ENCODE data around the gene SIKE1. TPM values are rescaled to one million over a fixed set of nuclear protein-coding genes. Genes with fewer than 3 reads are reported as not detected.

SIKE1 gene
- total RNA-seq, 1 experiment from 2014 or later, result 75.4 TPM

DNA sequence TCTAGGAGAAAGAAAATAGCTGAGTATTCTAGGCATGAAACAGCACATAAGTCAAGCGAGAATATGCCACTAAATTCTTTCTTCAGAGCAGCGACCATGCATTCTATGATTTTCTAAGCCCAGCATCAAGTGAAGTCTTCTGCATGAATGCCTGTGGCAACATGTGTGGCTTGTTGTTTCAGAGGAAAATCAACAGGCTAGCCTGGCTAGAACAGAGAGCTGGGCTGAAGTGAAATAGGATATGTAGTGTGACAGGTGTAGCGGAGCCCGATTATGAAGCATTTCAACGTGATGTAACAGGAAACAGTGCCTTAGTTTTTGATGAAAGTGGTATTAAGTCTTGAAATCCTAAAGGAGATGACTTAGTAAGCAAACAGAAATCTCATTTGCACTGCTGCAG, 29.7 kb downstream of the SIKE1 start:
- Histone ChIP-seq H3K9ac (ENCODE audit: low read length) (no peak overlapping the region), H2AFZ (ENCODE audit: low read length) (no peak overlapping the region), H4K20me1 (ENCODE audit: insufficient read depth, low read depth, low read length) (peaks cover 79% of the 10 kb centered on the region), H3K36me3 (ENCODE audit: insufficient read depth, low read length) (peaks cover 56% of the 10 kb centered on the region; the same call in 1 of the 2 replicates), H3K27ac (ENCODE audit: low read length) (no peak overlapping the region), H3K27me3 (ENCODE audit: low read length) (no peaks in the 10 kb centered on the region), H3K4me3 (ENCODE audit: low read length) (no peak overlapping the region), H3K79me2 (ENCODE audit: low read length) (peaks cover 100% of the 10 kb centered on the region), H3K9me2 (replicated peaks; ENCODE audit: insufficient read depth, low read length) (no peaks in the 10 kb centered on the region), H3K4me1 (ENCODE audit: low read length) (peaks cover 28% of the 10 kb centered on the region), H3K4me2 (ENCODE audit: low read depth, low read length, poor library complexity, severe bottlenecking) (no peak overlapping the region), H3K9me3 (ENCODE audit: low read length) (no peaks in the 10 kb centered on the region)
- no peak for DNase-seq

GRCh38 chr1:114749835-114750234, 30.6 kb downstream of the SIKE1 start:
- Histone ChIP-seq H3K4me1 (ENCODE audit: low read length) (peaks cover 19% of the 10 kb centered on the region), H3K9me2 (replicated peaks; ENCODE audit: insufficient read depth, low read length) (no peaks in the 10 kb centered on the region), H3K9ac (ENCODE audit: low read length) (no peak overlapping the region), H3K79me2 (ENCODE audit: low read length) (peaks cover 100% of the 10 kb centered on the region), H3K4me2 (ENCODE audit: low read depth, low read length, poor library complexity, severe bottlenecking) (no peak overlapping the region), H3K4me3 (ENCODE audit: low read length) (no peak overlapping the region), H3K27me3 (ENCODE audit: low read length) (no peaks in the 10 kb centered on the region), H3K27ac (ENCODE audit: low read length) (no peak overlapping the region), H3K36me3 (ENCODE audit: insufficient read depth, low read length) (peaks cover 55% of the 10 kb centered on the region; the same call in 1 of the 2 replicates), H2AFZ (ENCODE audit: low read length) (no peak overlapping the region), H3K9me3 (ENCODE audit: low read length) (no peaks in the 10 kb centered on the region), H4K20me1 (ENCODE audit: insufficient read depth, low read depth, low read length) (peaks cover 78% of the 10 kb centered on the region)
- DNase-seq, result no peak

DNA sequence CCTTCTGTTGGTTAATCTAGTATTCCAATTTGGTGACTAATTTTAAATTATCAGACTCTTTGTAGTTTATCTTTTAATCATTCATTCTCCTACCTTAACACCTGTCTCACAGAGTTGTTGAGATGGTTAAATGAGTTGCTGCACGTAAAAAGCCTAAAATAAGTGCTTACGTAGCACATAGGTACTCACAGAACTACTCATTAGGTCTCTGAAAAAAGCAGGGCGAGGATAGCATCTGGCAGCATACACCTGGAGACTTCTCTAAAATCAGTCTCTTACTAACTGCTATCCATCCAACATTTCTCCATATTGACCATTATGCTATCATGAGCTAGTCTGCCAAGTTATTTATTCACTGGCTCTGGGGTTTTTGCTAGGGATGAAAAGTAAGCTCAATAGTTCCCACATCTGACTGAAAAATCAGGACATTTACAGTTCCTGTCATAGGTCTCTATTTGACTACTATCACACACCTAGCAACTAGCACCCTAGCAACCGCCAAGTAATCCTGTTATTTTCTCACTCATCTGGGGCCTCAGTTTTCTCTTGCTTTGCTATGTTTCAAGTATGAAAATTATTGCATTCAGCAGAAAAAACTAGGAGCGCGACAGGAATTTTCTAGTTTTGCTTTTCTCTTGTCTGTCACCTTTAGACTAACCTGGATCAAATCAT, 33.9 kb downstream of the SIKE1 start:
- peaks cover 100% of the 10 kb centered on the region for H3K79me2 ChIP-seq (ENCODE audit: low read length)
- no peak overlapping the region for H3K4me2 ChIP-seq (ENCODE audit: low read depth, low read length, poor library complexity, severe bottlenecking)
- H3K27me3 ChIP-seq (ENCODE audit: low read length), result no peaks in the 10 kb centered on the region
- peaks cover 78% of the 10 kb centered on the region; the same call in 1 of the 2 replicates for H3K36me3 ChIP-seq (ENCODE audit: insufficient read depth, low read length)
- no peak overlapping the region for H3K4me3 ChIP-seq (ENCODE audit: low read length)
- H3K9ac ChIP-seq (ENCODE audit: low read length), result no peak overlapping the region
- no peaks in the 10 kb centered on the region for H3K4me1 ChIP-seq (ENCODE audit: low read length)
- no peaks in the 10 kb centered on the region for H3K9me3 ChIP-seq (ENCODE audit: low read length)
- no peak overlapping the region for H3K27ac ChIP-seq (ENCODE audit: low read length)
- peaks cover 68% of the 10 kb centered on the region for H4K20me1 ChIP-seq (ENCODE audit: insufficient read depth, low read depth, low read length)
- H3K9me2 ChIP-seq (replicated peaks; ENCODE audit: insufficient read depth, low read length), result no peaks in the 10 kb centered on the region
- DNase-seq, result no peak
- no peak overlapping the region for H2AFZ ChIP-seq (ENCODE audit: low read length)

GRCh38 chr1:114745291-114745690, 35.2 kb downstream of the SIKE1 start:
- Histone ChIP-seq H3K36me3 (ENCODE audit: insufficient read depth, low read length) (peaks cover 82% of the 10 kb centered on the region; the same call in 1 of the 2 replicates), H3K27me3 (ENCODE audit: low read length) (no peaks in the 10 kb centered on the region), H3K9me2 (replicated peaks; ENCODE audit: insufficient read depth, low read length) (no peaks in the 10 kb centered on the region), H3K9me3 (ENCODE audit: low read length) (no peaks in the 10 kb centered on the region), H3K9ac (ENCODE audit: low read length) (no peak overlapping the region), H2AFZ (ENCODE audit: low read length) (no peak overlapping the region), H4K20me1 (ENCODE audit: insufficient read depth, low read depth, low read length) (peaks cover 55% of the 10 kb centered on the region), H3K4me3 (ENCODE audit: low read length) (no peak overlapping the region), H3K27ac (ENCODE audit: low read length) (no peak overlapping the region), H3K4me2 (ENCODE audit: low read depth, low read length, poor library complexity, severe bottlenecking) (no peak overlapping the region), H3K79me2 (ENCODE audit: low read length) (peaks cover 100% of the 10 kb centered on the region), H3K4me1 (ENCODE audit: low read length) (no peaks in the 10 kb centered on the region)
- no peak for DNase-seq

DNA sequence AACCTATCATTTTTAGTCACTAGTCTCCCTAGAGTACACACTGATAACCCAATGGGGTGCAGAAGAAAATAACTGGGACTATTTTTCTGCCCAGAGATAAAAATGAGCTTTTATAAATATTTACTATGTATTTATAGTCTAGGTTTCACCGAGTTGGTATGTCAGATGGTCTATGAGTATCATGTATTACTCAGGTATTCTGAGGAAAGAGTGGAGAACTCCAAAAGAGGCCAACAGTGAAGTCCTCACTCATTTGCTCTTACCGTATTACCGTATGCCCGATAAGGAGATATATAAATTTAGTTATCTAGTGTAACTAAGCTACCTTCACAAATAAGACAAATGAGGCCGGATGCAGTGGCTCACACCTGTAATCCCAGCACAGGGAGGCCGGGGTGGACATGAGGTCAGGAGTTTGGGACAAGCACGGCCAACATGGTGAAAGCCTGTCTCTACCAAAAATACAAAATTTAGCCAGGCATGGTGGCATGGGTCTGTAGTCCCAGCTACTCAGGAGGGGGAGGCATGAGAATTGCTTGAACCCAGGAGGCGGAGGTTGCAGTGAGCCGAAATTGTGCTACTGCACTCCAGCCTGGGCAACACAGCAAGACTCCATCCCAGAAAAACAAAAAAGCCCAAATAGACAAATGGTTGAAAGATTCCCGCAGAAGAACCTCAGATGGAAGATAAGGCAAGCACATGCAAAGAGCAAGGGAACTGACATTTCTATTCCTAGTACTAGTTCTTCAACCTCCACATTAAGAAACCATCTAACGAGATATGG, 38.3 kb downstream of the SIKE1 start:
- Histone ChIP-seq H3K9ac (ENCODE audit: low read length) (no peak overlapping the region), H3K4me1 (ENCODE audit: low read length) (no peaks in the 10 kb centered on the region)

DNA sequence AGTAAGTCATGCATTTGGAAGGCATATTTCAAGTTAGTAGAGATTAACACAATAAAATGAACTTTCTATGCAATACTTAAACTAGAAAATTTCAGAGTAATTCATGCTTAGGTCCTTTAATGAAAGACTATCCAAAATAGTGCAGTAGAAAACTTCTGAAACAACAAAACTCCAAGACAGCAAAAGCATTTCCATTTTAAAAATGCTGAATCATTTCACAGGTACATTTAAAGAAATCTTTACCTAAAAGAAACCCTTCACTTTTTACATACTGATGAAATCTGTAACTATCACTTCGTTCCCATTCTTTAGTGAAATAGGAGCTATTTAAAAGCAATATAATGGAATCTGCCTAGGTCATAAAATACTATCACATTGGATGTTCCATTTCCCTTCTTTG, 40.2 kb downstream of the SIKE1 start:
- Histone ChIP-seq H3K79me2 (ENCODE audit: low read length) (peaks cover 96% of the 10 kb centered on the region), H3K36me3 (ENCODE audit: insufficient read depth, low read length) (peaks cover 81% of the 10 kb centered on the region), H4K20me1 (ENCODE audit: insufficient read depth, low read depth, low read length) (peaks cover 34% of the 10 kb centered on the region)

More for the DNA sequence above, 38.3 kb downstream of the SIKE1 start:
- Histone ChIP-seq H3K36me3 (ENCODE audit: insufficient read depth, low read length) (peaks cover 80% of the 10 kb centered on the region), H3K27me3 (ENCODE audit: low read length) (no peaks in the 10 kb centered on the region), H4K20me1 (ENCODE audit: insufficient read depth, low read depth, low read length) (peaks cover 48% of the 10 kb centered on the region), H3K4me3 (ENCODE audit: low read length) (no peak overlapping the region), H3K9me2 (replicated peaks; ENCODE audit: insufficient read depth, low read length) (no peaks in the 10 kb centered on the region), H3K79me2 (ENCODE audit: low read length) (peaks cover 96% of the 10 kb centered on the region), H3K27ac (ENCODE audit: low read length) (no peak overlapping the region), H3K4me2 (ENCODE audit: low read depth, low read length, poor library complexity, severe bottlenecking) (no peak overlapping the region), H3K9me3 (ENCODE audit: low read length) (no peaks in the 10 kb centered on the region), H2AFZ (ENCODE audit: low read length) (no peak overlapping the region)
- DNase-seq, result no peak

DNA sequence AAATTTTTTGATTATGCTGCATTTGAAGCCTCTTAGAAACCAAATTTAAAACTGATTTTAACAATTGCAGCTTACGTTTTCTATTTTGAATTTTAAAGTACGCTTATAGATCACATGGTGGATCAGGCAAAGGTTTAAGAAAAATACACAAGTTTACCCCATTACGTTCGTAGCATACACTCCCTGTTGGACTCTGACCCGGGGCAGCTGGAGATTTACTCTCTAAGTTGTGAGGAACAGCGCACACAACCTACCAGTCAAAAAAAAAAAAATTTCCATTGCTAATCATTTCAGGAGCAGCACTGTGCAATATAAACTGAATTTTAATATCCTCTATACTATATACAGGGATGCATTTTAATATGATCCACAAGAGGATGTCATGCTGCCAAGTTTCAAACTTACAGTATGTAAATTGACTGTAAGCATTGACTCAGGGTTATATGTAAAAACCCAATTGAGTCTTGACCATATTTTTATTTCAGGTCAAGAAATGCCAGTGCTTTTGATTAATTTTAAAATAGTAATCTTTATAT, 43.1 kb downstream of the SIKE1 start:
- Histone ChIP-seq H3K36me3 (ENCODE audit: insufficient read depth, low read length) (peaks cover 85% of the 10 kb centered on the region), H3K4me1 (ENCODE audit: low read length) (no peaks in the 10 kb centered on the region), H3K4me3 (ENCODE audit: low read length) (no peak overlapping the region), H3K79me2 (ENCODE audit: low read length) (peaks cover 90% of the 10 kb centered on the region), H4K20me1 (ENCODE audit: insufficient read depth, low read depth, low read length) (peaks cover 13% of the 10 kb centered on the region), H3K9me3 (ENCODE audit: low read length) (no peaks in the 10 kb centered on the region), H3K27me3 (ENCODE audit: low read length) (no peaks in the 10 kb centered on the region), H3K9me2 (replicated peaks; ENCODE audit: insufficient read depth, low read length) (no peaks in the 10 kb centered on the region), H3K9ac (ENCODE audit: low read length) (no peak overlapping the region), H3K4me2 (ENCODE audit: low read depth, low read length, poor library complexity, severe bottlenecking) (no peak overlapping the region), H3K27ac (ENCODE audit: low read length) (no peak overlapping the region), H2AFZ (ENCODE audit: low read length) (no peak overlapping the region)
- no peak for DNase-seq

More for the DNA sequence above, 40.2 kb downstream of the SIKE1 start:
- Histone ChIP-seq H3K4me2 (ENCODE audit: low read depth, low read length, poor library complexity, severe bottlenecking) (no peak overlapping the region), H2AFZ (ENCODE audit: low read length) (no peak overlapping the region), H3K9ac (ENCODE audit: low read length) (no peak overlapping the region), H3K27me3 (ENCODE audit: low read length) (no peaks in the 10 kb centered on the region), H3K4me3 (ENCODE audit: low read length) (no peak overlapping the region), H3K9me3 (ENCODE audit: low read length) (no peaks in the 10 kb centered on the region), H3K4me1 (ENCODE audit: low read length) (no peaks in the 10 kb centered on the region), H3K9me2 (replicated peaks; ENCODE audit: insufficient read depth, low read length) (no peaks in the 10 kb centered on the region), H3K27ac (ENCODE audit: low read length) (no peak overlapping the region)
- no peak for DNase-seq

GRCh38 chr1:114735479-114735878, 45.0 kb downstream of the SIKE1 start:
- H3K9me2 ChIP-seq (replicated peaks; ENCODE audit: insufficient read depth, low read length), result no peaks in the 10 kb centered on the region
- no peaks in the 10 kb centered on the region for H3K9me3 ChIP-seq (ENCODE audit: low read length)
- peaks cover 9% of the 10 kb centered on the region for H4K20me1 ChIP-seq (ENCODE audit: insufficient read depth, low read depth, low read length)
- H3K4me3 ChIP-seq (ENCODE audit: low read length), result no peak overlapping the region
- no peak overlapping the region for H3K9ac ChIP-seq (ENCODE audit: low read length)
- H3K79me2 ChIP-seq (ENCODE audit: low read length), result peaks cover 88% of the 10 kb centered on the region
- no peaks in the 10 kb centered on the region for H3K4me1 ChIP-seq (ENCODE audit: low read length)
- H3K27me3 ChIP-seq (ENCODE audit: low read length), result no peaks in the 10 kb centered on the region
- no peak overlapping the region for H2AFZ ChIP-seq (ENCODE audit: low read length)
- peaks cover 87% of the 10 kb centered on the region for H3K36me3 ChIP-seq (ENCODE audit: insufficient read depth, low read length)
- H3K4me2 ChIP-seq (ENCODE audit: low read depth, low read length, poor library complexity, severe bottlenecking), result no peak overlapping the region
- H3K27ac ChIP-seq (ENCODE audit: low read length), result no peak overlapping the region
- no peak for DNase-seq
